Measurements from ENCODE around the gene GNB2. TPM values are rescaled to one million over a fixed set of nuclear protein-coding genes. Genes with fewer than 3 reads are reported as not detected.
A peak's percentile ranks its signal among the peaks of the same experiment; 100 is the strongest.
"Not testable (repeated sequence)": the region's sequence is repeated elsewhere in the genome, so short reads cannot be mapped to it uniquely, and the experiment has no call there.

The GNB2 gene
- total RNA-seq, 1 donor from 2014 or later, result 87.1 TPM

DNA sequence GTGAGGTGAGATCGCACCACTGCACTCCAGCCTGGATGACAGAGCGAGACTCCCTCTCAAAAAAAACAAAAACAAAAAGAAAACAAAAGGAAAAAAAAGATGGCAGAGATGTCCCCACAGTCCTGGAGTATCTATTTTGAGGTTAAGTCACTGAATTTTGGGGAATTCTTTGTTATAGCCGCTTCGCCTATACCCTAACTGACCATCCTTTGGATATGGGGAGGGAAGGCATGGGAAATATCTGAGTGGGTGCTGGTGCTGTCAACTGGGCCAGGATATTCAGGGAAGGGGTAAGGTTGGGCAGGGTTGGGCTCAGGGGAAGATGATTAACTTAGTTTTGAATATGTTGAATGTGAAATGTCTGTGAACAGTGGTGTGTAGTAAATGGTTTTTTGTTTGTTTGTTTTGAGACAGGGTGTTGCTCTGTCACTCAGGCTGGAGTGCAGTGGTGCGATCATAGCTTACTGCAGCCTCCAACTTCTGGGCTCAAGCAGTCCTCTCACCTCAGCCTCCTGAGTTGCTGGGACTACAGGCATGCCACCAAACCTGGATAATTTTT is 8.3 kb upstream of the GNB2 start:
- DNase-seq, result no peak

GRCh38 chr7:100667331-100668068 is 6.0 kb upstream of the GNB2 start:
- no peak for DNase-seq

- no peak for DNase-seq
Measured at GRCh38 chr7:100668069-100668449, 5.5 kb upstream of the GNB2 start.

- DNase-seq, result not testable (repeated sequence)
Measured at GRCh38 chr7:100669106-100669505, 4.4 kb upstream of the GNB2 start.

DNA sequence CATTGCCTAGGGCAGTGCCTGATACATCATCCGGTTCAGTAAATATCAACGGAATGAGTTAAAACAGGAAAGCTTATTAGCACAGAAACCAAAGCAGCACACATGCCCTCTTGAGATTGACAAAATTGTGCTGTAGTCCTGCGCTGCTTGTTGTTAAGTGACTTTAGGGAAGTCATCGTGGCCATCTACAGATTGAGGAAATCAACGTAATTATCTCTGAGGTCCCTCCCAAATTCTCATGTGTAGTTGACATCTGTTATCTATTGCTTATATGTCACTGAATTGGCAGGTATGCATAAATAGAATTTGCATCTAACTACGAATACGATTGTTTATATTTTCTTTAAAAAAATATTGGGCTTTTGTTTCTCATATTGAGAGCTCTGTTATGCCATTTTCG is 3.5 kb upstream of the GNB2 start:
- no peak for DNase-seq

GRCh38 chr7:100671353-100672327 is 1.9 kb upstream of the GNB2 start:
- DNase-seq, result no peak

DNA sequence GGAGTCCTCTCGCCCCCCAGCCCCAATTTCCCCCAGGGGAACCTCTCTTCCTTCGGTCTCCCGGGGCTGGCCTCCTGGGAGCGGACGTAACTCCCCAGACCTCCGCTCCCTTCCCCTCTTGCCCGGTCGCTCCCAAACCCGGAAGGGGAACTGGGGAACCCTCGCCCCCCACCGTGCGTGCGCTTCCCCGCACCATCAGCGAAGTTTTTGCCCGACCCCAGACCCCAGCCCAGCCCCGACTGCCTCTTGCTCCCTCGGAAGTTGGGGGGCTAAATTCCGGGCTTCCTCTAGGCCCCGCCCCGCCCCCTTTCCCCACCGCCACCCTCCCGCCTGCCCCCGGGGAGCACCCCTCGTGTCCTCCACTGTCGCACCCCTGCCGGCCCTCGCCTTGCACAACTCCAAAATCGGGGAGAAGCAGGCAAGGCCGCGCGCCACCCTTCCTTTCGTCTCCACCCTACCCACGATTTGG is 436 bp downstream of the GNB2 start:
- DNase-seq, result peak; percentile 43

DNA sequence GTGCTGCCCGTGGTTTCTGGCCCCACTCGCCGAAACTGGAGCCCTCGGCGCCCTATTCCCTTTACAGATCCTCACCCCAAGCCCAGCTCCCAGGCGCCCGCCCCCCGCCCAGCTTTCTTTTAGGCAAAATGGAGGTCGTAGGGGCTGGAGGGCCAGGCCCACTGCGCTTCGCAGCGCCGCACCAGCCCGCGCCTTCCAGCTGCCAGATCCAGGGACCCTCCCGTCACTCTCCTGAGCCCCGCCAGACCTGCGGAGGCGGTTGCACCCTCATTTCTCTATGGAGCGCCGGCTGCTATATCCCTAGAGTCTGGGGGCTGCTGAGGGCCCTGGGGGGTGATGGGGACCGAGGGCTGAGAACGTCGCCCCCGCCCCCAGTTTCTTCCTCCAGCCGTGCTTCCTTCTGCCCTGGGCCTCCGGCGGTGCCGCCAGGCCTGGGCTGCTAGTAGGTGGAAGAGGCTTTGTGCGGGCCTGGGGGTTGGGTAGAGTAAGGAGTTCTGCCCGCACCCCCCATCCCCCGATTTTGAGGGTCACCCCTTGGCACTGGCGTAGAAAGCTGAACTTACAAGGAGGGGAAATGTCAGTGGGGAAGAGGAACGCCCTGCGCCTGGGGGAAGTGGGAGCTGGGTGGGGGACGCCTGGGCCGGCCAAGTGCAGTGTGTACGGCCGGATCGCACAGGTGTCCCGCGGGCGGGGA is 1.0 kb downstream of the GNB2 start:
- peak; percentile 42 for DNase-seq

DNA sequence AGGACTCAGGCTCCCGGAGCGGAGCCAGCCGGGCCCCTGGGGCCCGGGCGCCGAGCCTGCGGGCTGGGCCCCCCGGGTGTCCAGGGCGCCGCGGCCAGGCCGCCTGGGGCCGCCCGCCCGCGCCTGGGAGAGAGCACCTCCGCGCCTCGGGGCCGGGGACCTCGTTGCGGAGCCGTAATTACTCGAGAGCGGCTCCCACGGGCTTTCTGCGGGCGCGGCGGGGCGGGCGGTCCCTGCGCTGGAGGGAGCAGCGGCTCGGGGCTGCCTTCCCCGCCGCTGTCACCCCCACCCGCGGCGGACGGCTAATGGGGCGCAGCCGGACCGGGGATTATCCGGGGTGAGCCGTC is 1.5 kb downstream of the GNB2 start:
- DNase-seq, result no peak

DNA sequence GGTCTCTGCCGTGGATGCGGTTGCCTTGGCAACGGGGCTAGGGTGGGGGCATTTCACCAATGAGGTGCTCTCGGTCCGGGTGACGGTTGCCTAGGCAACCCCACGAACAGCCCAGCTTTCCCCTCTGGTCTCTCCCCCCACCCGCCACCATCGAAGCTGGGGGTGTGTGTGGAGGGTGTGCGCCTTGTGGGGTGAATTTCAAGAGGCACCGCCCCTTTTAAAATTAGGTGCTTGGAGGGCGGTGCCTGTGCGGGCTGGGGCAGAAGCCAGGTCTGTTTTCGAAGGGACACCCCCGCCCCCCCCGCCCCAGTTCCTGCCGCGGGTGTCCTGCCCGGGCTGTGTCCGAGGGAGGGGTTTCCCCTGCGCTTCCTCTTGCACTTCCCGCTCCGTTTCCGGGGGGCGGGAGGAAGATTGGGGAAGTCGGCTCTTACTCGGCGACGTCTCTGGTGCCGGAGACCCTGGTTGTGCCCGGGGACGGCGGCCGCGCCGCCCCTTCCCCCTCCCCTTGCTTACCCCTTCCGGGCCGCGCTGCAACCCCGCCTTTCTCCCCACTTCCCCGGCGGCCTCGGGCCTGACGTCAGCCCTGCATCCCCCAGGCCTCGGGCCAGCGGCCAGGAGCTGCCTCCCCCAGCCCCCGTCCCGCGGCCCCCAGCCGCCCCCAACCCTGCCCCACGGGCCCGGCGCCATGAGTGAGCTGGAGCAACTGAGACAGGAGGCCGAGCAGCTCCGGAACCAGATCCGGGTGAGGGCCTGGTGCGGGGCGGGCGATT is 2.2 kb downstream of the GNB2 start:
- peak; percentile 77 for DNase-seq

- DNase-seq, result no peak
Measured at GRCh38 chr7:100676501-100677306, 3.2 kb downstream of the GNB2 start.

- DNase-seq, result no peak
Measured at GRCh38 chr7:100677308-100678267, 4.0 kb downstream of the GNB2 start.

DNA sequence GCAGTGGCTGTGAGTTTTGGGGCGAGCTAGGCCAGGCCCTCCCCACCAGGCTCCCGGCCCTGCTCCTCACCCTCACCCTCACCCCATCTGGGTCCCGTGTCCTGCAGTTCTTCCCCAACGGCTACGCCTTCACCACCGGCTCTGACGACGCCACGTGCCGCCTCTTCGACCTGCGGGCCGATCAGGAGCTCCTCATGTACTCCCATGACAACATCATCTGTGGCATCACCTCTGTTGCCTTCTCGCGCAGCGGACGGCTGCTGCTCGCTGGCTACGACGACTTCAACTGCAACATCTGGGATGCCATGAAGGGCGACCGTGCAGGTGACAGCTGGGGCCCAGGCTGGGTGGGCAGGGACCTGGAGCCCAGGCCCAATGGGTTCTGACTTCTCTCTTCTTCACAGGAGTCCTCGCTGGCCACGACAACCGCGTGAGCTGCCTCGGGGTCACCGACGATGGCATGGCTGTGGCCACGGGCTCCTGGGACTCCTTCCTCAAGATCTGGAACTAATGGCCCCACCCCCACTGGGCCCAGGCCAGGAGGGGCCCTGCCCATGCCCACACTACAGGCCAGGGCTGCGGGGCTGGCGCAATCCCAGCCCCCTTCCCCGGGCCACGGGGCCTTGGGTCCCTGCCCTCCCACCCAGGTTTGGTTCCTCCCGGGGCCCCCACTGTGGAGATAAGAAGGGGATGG is 4.9 kb downstream of the GNB2 start:
- DNase-seq, result no peak

DNA sequence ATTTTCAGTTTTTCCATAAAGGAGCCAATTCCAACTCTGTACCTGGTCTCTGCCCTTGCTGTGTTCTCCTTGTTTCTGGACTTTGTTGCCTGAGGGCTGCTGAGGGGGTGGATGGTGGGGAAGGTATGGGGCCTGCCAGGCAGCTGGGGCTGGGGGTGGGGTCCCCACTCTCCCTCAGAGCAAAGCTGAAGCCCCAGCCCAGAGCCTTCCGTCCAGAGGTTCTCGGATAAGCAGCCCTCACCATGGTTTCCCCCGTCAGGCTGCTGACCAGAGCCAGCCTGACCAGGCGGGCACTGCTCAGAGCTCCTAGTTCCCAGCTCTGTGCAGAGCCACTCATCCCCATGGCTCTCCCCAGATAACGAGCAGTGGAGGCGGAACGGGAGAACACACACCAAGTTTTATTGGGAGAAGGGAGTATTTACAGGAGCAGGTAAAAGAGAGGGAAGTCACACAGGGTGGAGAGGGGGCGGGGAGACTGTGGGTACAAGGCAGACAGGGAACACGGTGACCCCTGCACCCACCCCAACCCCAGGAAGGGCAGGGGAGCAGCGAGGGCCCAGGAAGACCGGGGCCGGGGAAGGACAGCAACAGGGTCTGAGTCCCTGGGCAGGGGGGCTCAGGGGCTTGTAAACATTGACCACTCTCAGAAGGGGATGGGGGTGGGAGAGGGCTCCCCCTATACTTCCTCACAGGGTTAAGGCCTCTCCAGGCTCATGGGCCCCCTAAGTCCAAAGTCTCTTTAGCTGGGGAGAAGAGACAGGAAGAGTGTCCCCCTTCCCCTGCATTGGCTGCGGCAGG is 5.8 kb downstream of the GNB2 start:
- no peak for DNase-seq

DNA sequence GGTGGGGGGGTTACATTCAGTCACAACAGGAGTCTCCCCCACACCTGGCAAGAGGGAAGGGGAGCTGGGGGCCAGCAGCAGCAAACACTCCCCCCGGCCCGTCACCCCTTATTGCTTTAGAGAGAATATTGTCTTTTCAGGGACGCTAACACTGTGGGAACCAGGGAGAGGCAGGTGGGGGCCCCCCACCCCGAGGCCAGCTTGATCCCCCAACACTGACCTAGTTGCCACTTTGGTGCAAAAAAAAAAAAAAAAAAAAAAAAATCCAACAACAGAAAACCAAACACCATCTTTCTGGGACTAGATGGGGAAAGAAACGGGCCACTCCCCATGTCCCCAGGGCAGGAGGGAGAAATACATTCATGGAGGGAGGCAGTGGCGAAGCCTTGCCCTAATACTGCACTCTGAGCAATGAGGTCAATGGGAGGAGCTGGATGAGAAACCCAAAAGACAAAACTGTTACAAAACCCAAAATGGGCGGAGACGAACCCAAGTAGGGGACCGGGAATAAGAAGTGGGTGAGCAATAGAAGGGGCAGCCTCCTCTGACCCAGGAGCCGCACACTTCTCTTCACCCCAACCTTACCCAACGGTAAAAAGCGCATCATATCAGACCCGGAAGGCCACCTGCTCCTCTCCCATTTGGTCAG is 6.5 kb downstream of the GNB2 start:
- DNase-seq, result no peak

DNA sequence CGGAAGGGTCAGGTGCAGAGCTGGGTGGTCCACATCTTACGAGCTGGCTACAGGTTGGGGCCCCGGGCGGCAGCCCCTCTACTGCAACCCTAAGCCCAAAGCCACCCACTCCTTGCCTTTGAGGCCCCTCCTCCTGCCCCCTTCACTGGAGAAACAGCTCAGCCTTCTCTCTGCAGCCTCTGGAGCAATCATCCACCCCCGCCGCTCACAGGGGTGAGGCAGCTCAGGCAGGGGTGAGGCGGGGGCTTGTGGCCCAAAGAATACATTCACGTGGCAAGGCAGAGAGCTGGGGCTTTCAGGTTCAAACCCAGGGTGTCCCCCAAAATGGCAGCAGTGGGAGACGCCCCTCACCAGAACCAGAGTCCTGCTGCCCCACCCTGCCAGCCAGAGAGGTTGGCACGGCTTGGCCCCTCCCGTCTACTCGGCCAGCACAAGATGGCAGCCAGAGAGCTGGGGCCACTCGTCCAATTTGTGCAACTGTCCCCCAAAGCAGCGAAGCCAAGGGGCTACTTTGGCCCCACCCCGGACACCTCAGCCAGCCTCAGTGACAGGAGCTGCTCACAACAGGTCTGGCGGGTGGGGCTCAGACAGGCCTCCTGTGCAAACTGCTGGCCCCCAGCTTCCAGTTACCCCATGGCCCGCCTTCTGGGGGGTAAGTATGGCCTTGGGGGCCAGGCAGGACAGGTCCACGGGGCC is 7.2 kb downstream of the GNB2 start:
- DNase-seq, result no peak
